HG02973 (cell line): ENCODE results near the gene CHST8.
"Not testable (repeated sequence)": the region's sequence is repeated elsewhere in the genome, so short reads cannot be mapped to it uniquely, and the experiment has no call there.

ENCODE experiments used
- ATAC-seq: cut with Tn5 transposase; IDR thresholded peaks from one replicate; pipeline ENCODE4 v1.9.1; 2021; ENCODE audit warnings: moderate library complexity; ENCODE audit not compliant: unreplicated experiment

The CHST8 gene

DNA sequence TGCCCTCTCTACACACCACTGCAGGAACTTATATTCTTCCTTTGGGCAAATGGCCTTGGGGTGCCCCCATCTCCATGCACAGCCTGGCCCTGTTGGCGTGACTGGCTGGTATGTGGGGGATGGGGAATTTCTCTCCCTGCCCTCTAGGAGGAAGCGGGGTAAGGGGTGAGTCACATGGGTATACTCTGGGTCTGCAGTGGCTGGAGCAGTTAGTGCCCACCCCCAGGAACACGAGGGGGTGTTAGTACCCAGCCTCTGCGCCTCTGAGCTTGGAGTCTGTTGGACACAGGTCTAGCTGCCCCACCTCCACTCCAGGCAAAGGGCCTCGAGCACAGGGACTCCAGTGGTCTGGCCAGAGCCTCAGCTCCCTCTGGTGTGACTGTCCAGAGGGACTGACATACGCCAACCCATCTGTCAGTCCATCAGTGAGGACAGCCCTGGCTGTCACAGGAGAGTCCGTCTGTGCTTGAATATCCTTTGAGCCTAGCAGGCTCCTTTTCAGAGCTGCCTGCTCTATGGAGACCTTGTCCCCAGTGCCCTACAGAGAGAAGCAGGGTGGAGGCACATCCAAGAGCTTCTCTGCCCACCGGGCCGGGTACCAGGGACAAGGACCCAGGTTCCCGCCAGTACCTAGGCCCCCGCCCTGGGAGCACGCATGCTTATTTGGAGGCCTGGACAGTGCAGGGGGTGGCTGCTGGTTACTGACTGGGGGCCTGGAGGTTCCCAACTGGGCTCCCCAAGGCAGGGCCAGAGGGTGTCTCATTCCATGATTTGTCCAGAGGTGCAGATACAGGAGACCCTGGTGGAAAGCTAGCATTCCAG lies 66.6 kb downstream of the CHST8 start:
- no peak for ATAC-seq

DNA sequence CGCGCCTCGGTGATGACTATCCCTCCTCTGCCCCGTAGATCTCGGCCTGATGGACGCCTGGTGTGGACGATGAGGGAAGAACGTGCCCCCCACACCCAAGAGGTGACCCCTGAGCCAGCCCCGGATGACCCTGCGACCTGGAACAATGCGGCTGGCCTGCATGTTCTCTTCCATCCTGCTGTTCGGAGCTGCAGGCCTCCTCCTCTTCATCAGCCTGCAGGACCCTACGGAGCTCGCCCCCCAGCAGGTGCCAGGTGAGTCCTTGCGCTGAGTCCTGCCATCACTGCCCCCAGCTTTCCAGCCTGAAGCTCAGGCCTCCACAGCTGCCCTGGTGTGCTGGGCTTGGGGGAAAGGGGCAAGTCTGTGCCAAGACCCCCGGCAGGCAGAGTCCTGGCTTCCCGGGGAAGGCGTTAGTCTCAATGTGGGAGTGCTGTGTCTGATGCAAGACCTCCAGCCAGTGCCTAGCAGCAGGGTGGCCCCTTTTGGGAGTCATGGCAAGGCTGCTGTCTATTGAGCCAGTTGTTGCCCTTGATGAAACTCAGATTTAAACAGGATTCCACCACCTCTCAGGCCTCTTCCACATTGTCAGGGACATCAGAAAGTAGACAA lies 67.5 kb downstream of the CHST8 start:
- ATAC-seq, result no peak

DNA sequence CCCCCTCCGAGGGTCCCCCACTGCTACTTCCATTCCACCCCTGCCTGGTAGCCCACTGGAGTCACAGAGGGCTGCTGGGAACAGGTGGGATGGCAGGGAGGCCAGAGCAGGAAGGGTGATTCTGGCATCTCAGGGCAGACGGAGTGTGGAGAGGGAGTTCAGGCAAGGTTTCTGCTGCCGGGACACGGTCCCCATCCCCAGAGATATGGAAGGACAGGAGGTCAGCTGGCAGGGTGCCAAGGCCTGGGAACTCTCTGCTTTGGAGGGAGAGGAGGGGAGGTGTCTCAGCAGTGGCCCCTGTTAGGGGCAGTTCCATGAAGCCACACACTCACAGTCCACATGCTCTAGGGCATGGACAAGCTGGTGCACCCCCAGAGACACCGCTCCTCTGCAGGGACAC lies 68.1 kb downstream of the CHST8 start:
- no peak for ATAC-seq

DNA sequence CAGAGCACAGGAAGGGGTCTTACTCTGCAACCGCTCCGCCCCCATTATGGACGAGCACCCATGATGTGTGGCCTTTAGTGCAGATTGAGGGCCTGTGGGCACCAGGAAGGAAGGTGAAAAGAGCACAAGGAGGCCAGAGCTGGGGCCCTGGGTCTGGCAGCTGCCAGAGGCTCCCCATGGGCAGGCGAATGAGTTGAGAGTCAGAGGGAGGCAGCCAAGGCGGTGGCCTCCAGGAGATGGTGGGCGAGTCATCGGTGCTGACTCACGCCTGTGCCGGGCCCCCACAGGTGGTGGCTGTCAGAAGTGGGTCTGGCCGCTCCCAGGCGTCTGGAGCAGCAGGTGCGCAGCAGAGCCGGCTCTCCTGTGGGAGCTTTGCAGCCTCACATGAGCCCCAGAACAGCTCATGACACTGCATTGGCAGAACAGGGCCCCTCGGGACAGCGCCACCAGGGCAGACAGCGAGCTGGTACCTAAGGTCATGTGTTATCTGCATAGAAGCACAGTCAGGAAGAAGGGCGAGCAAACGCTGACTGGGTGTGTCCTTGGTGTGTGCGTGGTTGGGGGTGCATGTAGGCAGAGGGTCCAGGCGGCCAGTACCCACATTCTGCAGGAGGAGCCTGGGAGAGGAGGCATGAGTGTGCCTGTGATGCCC lies 68.8 kb downstream of the CHST8 start:
- ATAC-seq, result no peak

DNA sequence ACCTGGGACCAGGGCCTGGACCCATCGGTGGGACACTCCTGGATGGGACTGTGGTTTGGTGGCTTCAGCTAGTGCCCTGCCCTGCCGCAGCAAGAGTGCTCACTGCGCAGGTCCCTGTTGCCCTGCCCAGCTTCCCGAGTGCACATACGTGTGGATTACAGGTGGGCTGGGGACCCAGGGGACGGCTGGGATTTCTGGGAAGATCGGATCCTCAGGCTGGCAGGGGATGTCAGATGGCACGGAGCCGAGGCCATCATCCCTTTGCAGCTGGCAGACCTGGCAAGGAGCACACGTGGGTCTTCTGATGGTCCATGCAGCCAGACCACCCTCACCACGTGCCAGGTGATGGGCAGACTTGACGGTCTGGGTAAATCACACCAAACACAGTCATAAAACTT lies 69.3 kb downstream of the CHST8 start:
- ATAC-seq, result no peak

DNA sequence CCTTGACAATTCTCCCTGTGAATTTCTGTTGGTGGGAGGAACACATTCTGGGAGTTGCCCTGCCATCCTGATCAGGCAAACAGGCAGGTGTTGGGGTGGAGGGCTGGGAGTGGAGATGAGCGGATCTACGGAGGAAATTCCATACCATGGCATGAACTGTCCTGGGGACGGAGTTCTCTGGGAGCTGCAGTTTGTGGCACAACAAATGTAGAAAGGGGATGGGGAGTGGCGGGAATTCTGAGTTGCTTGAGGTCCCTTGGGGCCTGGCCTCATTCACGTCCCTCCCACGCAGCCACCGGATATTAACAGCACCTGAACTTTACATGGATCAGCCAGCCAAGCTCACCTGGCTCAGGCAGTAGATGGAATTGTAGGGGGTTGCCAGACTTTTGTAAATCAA lies 70.0 kb downstream of the CHST8 start:
- ATAC-seq, result no peak

DNA sequence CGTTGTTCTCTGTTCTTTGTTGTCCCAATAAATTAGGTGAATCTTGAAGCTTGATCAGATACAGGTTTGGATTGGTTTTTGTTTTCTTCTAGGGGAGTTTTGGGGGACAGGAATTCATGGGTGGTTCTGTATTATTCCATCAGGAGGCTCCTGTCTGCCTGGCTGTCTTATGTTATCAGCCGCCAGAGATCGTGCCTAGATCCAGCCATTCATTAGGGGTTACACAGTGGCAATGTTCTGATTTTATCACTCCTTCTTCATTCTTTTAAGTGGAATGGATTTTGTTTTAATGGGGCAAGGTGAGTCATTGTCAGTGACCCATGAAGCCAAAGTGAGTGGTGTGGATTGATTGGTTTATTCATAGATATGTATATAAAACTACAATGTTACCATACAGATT lies 71.9 kb downstream of the CHST8 start:
- no peak for ATAC-seq

DNA sequence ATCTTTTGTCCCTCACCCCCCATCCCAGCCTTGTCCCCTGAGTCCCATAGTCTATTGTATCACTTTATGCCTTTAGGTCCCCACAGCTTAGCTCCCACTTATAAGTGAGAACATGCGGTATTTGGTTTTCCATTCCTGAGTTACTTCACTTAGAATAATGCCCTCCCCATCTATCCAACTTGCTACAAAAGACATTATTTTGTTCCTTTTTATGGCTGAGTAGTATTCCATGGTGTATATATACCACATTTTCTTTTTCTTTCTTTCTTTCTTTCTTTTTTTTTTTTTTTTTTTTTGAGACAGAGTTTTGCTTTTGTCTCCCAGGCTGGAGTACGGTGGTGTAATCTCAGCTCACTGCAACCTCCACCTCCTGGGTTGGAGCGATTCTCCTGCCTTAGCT lies 73.8 kb downstream of the CHST8 start:
- not testable (repeated sequence) for ATAC-seq

DNA sequence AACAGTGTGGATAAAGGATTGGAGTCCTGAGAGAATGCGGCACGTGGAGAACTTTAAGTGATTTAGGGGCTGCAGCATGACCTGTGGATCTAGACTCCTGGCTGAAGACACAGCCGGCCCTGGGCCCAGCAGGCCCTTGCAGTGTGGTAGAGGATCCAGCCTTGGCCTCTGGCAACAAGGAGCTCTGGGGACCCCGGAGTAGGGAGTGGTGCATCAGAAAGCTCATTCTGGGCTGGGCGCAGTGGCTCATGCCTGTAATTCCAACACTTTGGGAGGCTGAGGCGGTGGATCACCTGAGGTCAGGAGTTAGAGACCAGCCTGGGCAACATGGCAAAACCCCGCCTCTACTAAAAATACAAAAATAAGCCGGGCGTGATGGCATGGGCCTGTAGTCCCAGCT lies 76.0 kb downstream of the CHST8 start:
- ATAC-seq, result no peak

DNA sequence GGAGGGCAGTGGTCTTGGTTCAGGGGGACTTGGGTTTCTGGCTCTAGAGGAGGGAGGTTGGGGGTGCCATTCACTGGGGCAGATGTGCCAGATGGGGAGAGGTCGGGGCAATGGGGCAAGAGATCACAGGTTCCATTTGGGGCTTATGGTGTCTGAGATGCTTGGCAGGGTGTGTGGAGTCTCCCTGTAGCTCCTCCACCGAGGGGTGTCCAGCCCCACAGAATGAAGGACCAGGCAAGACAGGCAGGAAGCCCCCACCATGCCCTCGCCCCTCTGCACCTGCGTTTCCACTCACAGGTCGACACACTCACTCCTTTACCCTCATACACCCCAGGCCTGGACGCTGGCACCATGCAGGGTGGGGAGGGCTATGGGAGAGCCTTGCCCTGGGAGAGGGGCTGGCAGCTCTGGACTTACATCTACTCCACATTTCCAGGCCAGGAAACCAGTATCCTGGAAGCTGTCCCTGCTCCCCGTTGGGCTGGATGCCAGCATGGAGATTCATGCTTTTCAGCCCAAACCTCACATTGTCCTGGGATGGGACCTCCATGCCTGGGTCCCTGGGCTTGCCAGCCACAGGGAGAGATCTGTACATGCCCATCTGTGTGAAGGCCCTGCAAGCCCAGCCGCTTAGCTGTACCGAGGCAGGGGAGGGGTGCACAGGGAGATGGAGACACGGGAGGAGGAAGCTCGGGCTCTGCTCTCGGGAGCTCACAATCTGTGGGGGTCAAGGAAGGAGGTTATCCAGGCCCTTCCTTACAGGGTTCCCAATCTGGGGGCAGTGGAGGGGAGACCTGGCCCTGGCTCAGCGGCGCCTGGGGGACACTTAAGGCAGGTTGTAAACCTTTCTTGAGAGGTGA lies 77.1 kb downstream of the CHST8 start:
- no peak for ATAC-seq

DNA sequence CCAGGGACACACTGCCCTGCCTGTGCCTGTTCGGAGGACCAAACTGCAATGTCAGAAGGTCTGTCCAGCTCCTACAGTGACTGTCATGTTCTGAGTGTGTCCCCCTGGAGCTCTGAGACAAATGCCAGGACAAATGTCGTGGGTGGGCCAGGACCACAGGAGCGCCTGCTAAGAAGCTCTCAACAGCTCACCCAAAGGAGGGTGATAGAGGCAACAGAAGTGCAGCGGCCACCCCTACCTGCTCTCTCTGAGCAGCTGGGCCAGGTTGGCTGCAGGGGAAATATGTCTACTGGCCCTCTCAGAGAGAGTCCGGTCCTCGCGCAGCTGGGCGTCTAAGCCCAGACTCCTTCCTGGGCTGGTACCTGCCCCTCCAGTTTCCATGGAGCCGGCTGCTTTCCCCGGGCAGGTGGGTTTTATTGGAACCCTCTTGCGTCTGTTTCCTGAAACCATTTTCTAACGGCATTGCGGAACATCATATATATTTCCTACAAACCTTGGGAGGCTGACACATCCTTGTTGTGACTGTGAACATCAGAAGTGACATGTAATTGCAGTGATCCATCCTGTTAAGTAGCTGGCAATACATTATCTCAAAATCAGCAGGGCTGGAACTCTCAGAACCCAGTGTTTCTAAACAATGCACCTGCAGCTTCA lies 78.1 kb downstream of the CHST8 start:
- ATAC-seq, result no peak

DNA sequence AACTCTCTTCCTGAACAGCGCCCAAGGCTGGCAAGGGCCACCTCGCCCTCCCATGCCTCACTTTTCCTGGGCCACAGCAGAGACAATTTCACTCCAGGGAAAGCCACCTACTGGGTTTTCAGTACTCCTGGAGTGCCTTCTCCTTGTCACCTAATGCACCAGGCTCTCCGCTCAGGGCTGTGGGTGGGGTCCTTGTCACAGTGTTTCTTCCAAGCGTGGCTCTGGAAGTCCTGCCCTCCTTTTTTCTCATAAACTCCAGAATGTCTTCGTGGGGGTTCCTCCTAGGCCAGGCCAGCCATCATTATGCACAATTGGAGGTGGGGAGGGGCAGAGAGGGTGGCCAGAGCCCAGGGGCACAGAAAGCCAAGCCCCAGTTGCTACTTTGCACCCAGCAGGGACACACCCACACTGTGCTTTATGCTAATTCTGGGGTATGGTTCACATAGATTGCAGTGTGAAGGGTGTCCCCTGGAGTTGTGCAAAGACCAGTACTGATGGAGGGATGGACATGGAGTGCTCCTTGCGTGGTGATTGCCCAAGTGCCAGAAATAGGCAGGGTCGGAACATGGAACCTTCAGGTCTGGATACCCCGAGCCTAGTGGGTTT lies 78.8 kb downstream of the CHST8 start:
- ATAC-seq, result no peak

DNA sequence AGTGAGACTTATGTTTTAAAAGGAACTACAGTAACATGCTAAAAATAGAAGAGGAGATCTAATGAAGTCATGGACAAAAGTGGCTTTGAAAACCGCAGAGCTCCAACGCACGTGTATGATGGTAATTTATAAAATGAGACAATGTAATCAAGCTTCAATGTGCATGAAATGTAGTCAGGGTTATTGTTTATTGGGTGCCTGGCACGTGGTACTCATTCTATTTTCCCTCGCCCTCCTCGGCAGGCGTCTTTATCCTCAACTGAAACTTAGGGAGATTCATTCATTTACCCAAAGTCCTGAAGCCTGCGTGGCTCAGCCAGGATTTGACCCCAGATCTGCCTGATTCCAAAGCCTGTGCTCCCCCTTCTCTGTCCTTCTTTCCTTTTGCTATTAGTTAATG lies 79.8 kb downstream of the CHST8 start:
- ATAC-seq, result no peak

DNA sequence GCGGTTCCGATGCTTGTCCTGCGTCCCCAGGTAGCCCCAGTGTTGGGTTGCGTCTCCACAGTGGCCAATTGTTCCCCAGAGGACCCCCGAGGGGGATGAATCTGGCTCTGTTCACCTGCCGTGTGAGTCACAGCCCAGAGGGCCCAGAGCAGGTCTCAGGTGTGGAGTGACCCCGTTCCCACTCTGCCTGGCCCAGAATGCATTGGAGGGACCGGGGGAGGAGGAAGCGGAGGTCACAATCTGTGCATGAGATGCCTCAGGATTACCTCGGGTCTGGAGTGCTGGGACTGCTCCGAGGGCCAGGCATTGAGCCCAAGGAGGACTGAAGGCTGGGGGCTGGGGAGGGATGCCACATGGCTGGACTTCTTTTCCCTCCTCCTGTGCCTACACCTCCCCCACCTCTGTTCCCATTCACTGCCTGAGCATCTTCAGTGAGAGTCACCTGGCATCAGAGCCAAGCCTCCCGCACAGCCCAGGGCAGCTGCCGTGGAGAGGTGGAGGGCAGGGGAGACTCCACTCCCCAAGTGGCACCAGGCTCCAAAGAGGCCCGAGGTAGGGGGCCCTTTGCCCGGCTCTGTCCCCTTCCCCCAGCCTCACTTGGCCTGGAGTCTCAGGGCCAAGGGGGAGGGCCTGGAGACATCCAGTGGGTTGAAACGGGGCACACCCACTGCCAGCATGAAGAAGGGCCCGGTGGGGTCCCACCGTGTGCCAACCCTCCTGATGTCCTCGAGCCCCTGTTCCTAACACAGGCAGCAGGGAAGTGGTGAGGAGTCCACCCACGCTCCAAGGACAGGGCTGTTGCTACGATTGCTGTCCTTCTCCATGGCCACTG lies 81.1 kb downstream of the CHST8 start:
- no peak for ATAC-seq

DNA sequence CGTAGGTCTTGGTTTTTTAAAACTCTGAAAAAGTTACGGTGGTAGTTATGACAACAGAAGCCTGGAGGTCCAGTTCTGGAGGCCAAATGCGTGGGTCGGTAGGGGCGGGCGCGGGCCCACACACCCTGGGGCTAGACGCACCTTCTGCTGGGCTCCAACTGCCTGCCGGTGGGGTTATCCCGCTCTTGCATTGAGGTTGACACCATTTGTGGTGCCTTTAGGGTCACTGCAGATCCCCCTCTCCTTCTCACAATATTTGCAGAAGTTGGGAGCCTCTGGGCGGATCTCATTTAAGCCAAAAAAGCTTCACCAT lies 81.6 kb downstream of the CHST8 start:
- no peak for ATAC-seq

DNA sequence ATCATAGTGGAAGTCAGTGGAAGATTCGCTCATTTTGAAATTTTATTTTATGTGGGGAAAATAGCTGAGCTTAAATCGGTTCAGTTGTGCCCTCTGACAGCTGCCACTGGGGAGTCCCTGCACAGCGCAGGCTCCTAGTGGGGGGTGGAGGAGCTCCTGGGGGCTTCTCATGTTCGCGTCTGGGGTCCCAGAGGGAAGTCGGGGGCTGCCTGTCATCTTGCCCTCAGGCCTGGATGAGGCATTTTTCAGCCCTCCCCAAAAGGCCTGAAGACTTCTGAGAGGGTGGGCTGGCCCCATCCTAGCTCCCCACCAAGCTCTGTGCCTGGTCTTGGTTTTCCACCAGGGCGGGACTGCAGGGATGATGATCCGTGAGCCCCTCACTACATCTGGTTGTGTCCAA lies 82.1 kb downstream of the CHST8 start:
- ATAC-seq, result no peak

DNA sequence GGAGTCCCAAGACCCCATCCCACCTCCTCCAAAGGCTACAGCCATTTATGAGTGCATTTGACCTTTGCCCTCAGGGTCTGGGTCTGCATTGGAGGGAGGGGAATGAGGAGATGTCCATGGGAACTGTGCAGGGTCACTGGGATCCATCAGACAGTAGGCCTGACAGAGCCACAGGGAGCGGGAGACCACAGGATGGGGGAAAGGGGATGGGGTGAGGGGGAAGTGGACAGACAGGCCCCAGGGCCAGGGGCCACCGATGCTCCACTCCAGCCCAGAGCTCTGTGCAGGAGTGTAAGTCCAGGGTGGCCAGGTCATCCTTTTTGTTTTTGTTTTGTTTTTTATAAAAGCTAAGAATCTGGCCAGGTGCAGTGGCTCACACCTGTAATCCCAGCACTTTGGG lies 82.5 kb downstream of the CHST8 start:
- no peak for ATAC-seq

DNA sequence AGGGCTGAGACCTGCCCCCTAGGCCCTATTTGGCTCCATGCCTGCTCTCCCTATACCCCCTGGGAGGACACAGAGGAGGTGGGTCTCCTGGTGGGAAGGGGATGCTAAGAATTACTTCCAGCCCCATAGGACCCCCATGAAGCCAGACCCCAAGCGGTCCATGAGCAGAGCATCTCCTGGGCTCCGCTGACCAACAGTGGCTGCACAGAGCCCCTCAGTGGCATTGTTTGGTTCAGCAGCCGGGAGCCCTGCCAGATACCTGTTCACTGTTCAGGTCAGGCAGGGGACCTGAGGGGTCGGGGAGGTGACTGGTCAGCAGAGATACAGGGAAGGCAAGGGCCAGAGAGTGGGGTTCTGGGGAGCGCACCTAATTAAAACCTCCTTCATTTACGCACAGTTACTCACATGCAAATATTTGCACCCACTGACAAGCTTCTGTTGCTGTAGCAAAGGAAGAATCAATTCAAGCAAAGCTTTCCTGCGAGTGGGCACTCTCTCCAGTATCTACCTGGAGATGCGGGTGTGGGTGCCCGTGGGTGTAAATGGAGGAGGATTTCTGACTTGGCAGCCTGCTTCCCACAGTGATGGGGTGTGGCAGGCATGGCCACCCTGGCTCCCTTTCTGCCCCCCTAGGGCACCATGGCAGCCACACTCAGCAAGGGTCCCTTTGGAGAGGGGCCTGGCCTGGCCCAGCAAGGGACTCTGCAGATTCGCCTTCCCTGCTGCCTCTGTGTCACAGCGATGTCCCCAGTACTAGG lies 83.5 kb downstream of the CHST8 start:
- no peak for ATAC-seq

DNA sequence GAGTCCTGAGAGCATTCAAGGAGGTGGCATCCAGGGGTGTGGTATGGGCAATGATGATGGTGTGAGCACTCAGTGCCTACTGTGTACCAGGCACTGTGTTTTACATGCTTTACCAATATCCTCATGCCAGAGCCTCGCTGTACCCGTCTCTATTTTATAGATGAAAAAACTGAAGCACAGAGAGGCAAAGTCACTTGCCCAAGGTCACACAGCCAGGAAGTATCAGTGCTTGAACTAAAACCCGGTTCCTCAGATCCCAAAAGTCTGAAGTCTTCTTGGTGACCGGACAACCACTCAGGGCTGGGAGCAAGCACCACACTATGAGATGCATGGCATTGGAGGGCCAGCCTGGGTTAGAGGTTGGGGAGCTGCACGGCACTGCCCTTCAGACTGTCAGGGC lies 84.1 kb downstream of the CHST8 start:
- no peak for ATAC-seq
